ENCODE data around the gene TMEM121.

TMEM121 gene

DNA sequence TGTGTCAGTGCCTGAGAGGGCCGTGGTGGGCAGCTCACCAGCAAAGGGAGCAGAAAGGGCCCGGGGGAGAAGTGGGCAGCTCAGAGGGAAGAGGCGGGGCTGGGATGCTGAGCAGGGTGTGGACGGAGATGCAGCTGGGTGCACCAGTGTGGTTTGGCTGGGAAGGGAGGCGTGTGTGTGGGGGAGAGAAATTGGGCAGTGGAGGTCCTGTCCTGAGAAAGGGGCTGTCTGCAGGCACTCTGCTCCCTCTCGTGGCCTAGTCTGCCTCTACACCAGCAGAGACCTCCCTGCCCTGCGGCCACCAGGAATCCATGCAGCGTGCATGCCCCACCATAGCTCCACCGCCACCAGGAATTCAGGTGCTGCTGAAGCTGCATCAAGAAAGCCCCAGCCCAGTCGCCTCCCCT is 6.4 kb downstream of the TMEM121 start:
- no peak for TF ChIP-seq EZH2phosphoT487 (IDR thresholded peaks at IDR 0.05; ENCODE audit: borderline replicate concordance, low read length)
- TF ChIP-seq, protein P1, sequence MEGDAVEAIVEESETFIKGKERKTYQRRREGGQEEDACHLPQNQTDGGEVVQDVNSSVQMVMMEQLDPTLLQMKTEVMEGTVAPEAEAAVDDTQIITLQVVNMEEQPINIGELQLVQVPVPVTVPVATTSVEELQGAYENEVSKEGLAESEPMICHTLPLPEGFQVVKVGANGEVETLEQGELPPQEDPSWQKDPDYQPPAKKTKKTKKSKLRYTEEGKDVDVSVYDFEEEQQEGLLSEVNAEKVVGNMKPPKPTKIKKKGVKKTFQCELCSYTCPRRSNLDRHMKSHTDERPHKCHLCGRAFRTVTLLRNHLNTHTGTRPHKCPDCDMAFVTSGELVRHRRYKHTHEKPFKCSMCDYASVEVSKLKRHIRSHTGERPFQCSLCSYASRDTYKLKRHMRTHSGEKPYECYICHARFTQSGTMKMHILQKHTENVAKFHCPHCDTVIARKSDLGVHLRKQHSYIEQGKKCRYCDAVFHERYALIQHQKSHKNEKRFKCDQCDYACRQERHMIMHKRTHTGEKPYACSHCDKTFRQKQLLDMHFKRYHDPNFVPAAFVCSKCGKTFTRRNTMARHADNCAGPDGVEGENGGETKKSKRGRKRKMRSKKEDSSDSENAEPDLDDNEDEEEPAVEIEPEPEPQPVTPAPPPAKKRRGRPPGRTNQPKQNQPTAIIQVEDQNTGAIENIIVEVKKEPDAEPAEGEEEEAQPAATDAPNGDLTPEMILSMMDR (IDR thresholded peaks at IDR 0.05; ENCODE audit: low read depth, low read length, poor library complexity, severe bottlenecking): peak; percentile 66
- no peaks in the 10 kb centered on the region for H3K9me2 ChIP-seq (replicated peaks; ENCODE audit: control insufficient read depth, low read length)
- H3F3A ChIP-seq (ENCODE audit: control insufficient read depth, insufficient read depth): no peaks in the 10 kb centered on the region
- H3K27ac ChIP-seq (ENCODE audit: low read depth, low read length): no peak overlapping the region
- no peak overlapping the region for H3K4me3 ChIP-seq (ENCODE audit: low read length)
- H3K4me1 ChIP-seq (ENCODE audit: control insufficient read depth, low read length): peaks cover 30% of the 10 kb centered on the region
- no peaks in the 10 kb centered on the region for H3K9me3 ChIP-seq (ENCODE audit: control insufficient read depth, insufficient read depth, low read length)
- H4K20me1 ChIP-seq (ENCODE audit: control insufficient read depth, insufficient read depth, low read depth, low read length): no peaks in the 10 kb centered on the region
- H3K27me3 ChIP-seq (ENCODE audit: control insufficient read depth, low read length): peaks cover 23% of the 10 kb centered on the region
- H3K4me2 ChIP-seq (ENCODE audit: low read length): no peak overlapping the region
- no peaks in the 10 kb centered on the region for H3K79me2 ChIP-seq (ENCODE audit: control insufficient read depth, low read length)
- H3K36me3 ChIP-seq (ENCODE audit: control insufficient read depth, low read length): no peaks in the 10 kb centered on the region

DNA sequence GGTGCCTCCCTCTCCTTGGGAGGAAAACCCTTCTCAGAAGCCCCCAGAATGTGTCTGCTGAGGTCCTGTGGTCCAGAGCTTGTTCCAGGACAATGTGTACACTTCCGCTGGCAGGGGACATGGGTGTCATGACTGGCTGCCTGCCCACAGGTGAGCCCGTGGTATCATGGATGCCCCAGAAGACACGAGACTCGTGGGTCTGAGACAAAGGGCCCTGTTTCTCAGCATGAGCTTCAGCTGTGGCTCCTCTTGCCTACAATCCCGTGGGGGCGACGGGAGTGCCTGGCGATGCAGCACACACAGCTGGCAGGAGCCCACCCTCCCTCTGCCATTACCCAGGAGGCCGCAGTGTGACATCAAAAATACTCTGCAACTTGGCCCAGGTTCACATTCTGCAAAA is 7.0 kb downstream of the TMEM121 start:
- H3K4me1 ChIP-seq (ENCODE audit: control insufficient read depth, low read length): peaks cover 28% of the 10 kb centered on the region
- no peaks in the 10 kb centered on the region for H3F3A ChIP-seq (ENCODE audit: control insufficient read depth, insufficient read depth)
- no peaks in the 10 kb centered on the region for H3K79me2 ChIP-seq (ENCODE audit: control insufficient read depth, low read length)
- H3K4me3 ChIP-seq (ENCODE audit: low read length): no peak overlapping the region
- H3K9me3 ChIP-seq (ENCODE audit: control insufficient read depth, insufficient read depth, low read length): no peaks in the 10 kb centered on the region
- H3K27me3 ChIP-seq (ENCODE audit: control insufficient read depth, low read length): peaks cover 21% of the 10 kb centered on the region
- no peak overlapping the region for H3K27ac ChIP-seq (ENCODE audit: low read depth, low read length)
- TF ChIP-seq, protein P1 (IDR thresholded peaks at IDR 0.05; ENCODE audit: low read depth, low read length, poor library complexity, severe bottlenecking): no peak
- TF ChIP-seq EZH2phosphoT487 (IDR thresholded peaks at IDR 0.05; ENCODE audit: borderline replicate concordance, low read length): no peak
- H4K20me1 ChIP-seq (ENCODE audit: control insufficient read depth, insufficient read depth, low read depth, low read length): no peaks in the 10 kb centered on the region
- H3K36me3 ChIP-seq (ENCODE audit: control insufficient read depth, low read length): no peaks in the 10 kb centered on the region
- no peak overlapping the region for H3K4me2 ChIP-seq (ENCODE audit: low read length)
- H3K9me2 ChIP-seq (replicated peaks; ENCODE audit: control insufficient read depth, low read length): no peaks in the 10 kb centered on the region

DNA sequence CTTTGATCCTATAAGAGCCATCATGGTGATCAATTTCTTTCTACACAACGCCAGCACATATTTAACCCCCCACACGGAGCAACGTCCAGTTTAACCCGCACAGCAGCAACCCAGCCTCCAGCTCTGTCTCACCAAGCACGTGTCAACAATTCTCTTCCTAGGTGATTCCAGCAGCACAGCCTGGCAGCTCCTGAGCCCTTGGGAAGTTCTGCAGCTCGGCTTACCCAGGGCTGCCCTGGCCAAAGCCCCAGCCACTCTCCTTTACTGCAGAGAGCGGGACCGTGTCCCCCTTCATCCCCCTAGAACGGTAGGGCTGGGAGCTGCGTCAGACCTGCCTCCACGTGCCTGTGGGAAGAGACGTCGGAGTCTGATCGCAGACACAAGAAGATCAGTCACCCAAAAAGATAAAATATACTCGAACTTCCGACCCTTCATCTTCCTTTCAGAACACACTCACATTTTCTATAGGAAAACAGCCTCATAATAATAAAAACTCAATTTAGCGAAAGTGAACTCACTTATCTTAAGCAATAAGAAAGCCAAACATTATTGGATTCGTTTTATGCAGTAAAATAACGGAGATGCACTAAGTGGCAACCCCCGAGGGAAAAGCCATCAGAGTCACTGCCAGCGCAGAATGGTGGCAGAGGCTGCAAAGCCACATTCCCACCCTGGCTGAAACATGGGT is 7.6 kb downstream of the TMEM121 start:
- Histone ChIP-seq H3K4me2 (ENCODE audit: low read length) (no peak overlapping the region), H3K36me3 (ENCODE audit: control insufficient read depth, low read length) (no peaks in the 10 kb centered on the region), H3K9me3 (ENCODE audit: control insufficient read depth, insufficient read depth, low read length) (no peaks in the 10 kb centered on the region), H4K20me1 (ENCODE audit: control insufficient read depth, insufficient read depth, low read depth, low read length) (no peaks in the 10 kb centered on the region), H3K27me3 (ENCODE audit: control insufficient read depth, low read length) (peaks cover 17% of the 10 kb centered on the region), H3F3A (ENCODE audit: control insufficient read depth, insufficient read depth) (no peaks in the 10 kb centered on the region), H3K79me2 (ENCODE audit: control insufficient read depth, low read length) (no peaks in the 10 kb centered on the region), H3K4me1 (ENCODE audit: control insufficient read depth, low read length) (peaks cover 24% of the 10 kb centered on the region), H3K27ac (ENCODE audit: low read depth, low read length) (no peak overlapping the region), H3K9me2 (replicated peaks; ENCODE audit: control insufficient read depth, low read length) (no peaks in the 10 kb centered on the region), H3K4me3 (ENCODE audit: low read length) (no peak overlapping the region)
- TF ChIP-seq, protein P1 (IDR thresholded peaks at IDR 0.05; ENCODE audit: low read depth, low read length, poor library complexity, severe bottlenecking): no peak
- TF ChIP-seq EZH2phosphoT487 (IDR thresholded peaks at IDR 0.05; ENCODE audit: borderline replicate concordance, low read length): no peak
